Astrocyte (in vitro differentiated cells and primary cell): ENCODE data around the gene DOC2A. TPM values are rescaled to one million over a fixed set of nuclear protein-coding genes. Genes with fewer than 3 reads are reported as not detected.

Experiments used
- DNase-seq: peaks from one replicate; pipeline ENCODE4 v3.0.0-alpha.2; 2010; ENCODE audit warnings: low read depth
- FAIRE-seq: peaks from 2 replicates; lab custom pipeline; 2011; peaks lifted over from hg19 to GRCh38; lab: Jason Lieb, UNC
- H2AFZ ChIP-seq: 2 replicates; pipeline ENCODE4 v1.6.0; 2012; ENCODE audit warnings: low read depth, low read length, inconsistent platforms
- H3K27ac ChIP-seq: 2 replicates; pipeline ENCODE4 v1.5.1; 2011; ENCODE audit warnings: low read depth, low read length, inconsistent platforms
- H3K27me3 ChIP-seq: 2 replicates; pipeline ENCODE4 v1.6.0; 2011; ENCODE audit warnings: low read length, inconsistent platforms; ENCODE audit not compliant: insufficient read depth
- H3K36me3 ChIP-seq: 2 replicates; pipeline ENCODE4 v1.5.1; 2011; ENCODE audit warnings: low read length, inconsistent platforms; ENCODE audit not compliant: insufficient read depth
- H3K4me1 ChIP-seq: 2 replicates; pipeline ENCODE4 v1.5.1; 2011; ENCODE audit warnings: low read length, inconsistent platforms; ENCODE audit not compliant: insufficient read depth
- H3K4me2 ChIP-seq: 2 replicates; pipeline ENCODE4 v1.6.0; 2012; ENCODE audit warnings: low read length, inconsistent platforms
- H3K4me3 ChIP-seq: 2 replicates; pipeline ENCODE4 v1.5.1; 2011; ENCODE audit warnings: low read depth, mild to moderate bottlenecking, low read length, inconsistent platforms; ENCODE audit not compliant: insufficient read depth
- H3K79me2 ChIP-seq: 2 replicates; pipeline ENCODE4 v1.6.0; 2012; ENCODE audit warnings: mild to moderate bottlenecking, low read length, inconsistent platforms; ENCODE audit not compliant: insufficient read depth
- H3K9ac ChIP-seq: 2 replicates; pipeline ENCODE4 v1.6.0; 2012; ENCODE audit warnings: mild to moderate bottlenecking, low read length, inconsistent platforms
- H3K9me3 ChIP-seq: 2 replicates; pipeline ENCODE4 v1.5.1; 2012; ENCODE audit warnings: low read depth, mild to moderate bottlenecking, low read length, inconsistent platforms; ENCODE audit not compliant: insufficient read depth
- H4K20me1 ChIP-seq: 2 replicates; pipeline ENCODE4 v1.6.0; 2012; ENCODE audit warnings: low read length, inconsistent platforms; ENCODE audit not compliant: insufficient read depth
- H3K27ac Mint-ChIP-seq: one replicate; pipeline ENCODE4 v1.8.0; 2021; ENCODE audit warnings: mild to moderate bottlenecking, mixed read lengths; ENCODE audit not compliant: unreplicated experiment
- H3K27me3 Mint-ChIP-seq: one replicate; pipeline ENCODE4 v1.8.0; 2021; ENCODE audit warnings: low read depth, mixed read lengths; ENCODE audit not compliant: unreplicated experiment
- H3K36me3 Mint-ChIP-seq: one replicate; pipeline ENCODE4 v1.8.0; 2021; ENCODE audit warnings: low read depth, mixed read lengths; ENCODE audit not compliant: unreplicated experiment
- H3K4me1 Mint-ChIP-seq: one replicate; pipeline ENCODE4 v1.8.0; 2021; ENCODE audit warnings: low read depth, mixed read lengths; ENCODE audit not compliant: unreplicated experiment
- H3K4me3 Mint-ChIP-seq: one replicate; pipeline ENCODE4 v1.8.0; 2021; ENCODE audit warnings: mild to moderate bottlenecking, moderate library complexity, mixed read lengths; ENCODE audit not compliant: unreplicated experiment
- H3K9me3 Mint-ChIP-seq: one replicate; pipeline ENCODE4 v1.8.0; 2021; ENCODE audit warnings: mild to moderate bottlenecking, mixed read lengths; ENCODE audit not compliant: unreplicated experiment
- EZH2 ChIP-seq: IDR thresholded peaks from 2 replicates; pipeline ENCODE4 v1.6.1; 2012; ENCODE audit warnings: mild to moderate bottlenecking, low read length, inconsistent platforms; ENCODE audit not compliant: insufficient read depth
- total RNA-seq: library from RNA; stranded (reverse); gene quantifications from 2 replicates; pipeline ENCODE4 v1.2.1, GENCODE V29; 2021
- TF ChIP-seq, protein P1 (sequence below): IDR thresholded peaks from 2 replicates; pipeline ENCODE4 v1.5.1; 2011; ENCODE audit warnings: low read depth, mild to moderate bottlenecking, inconsistent platforms, low read length, moderate library complexity; ENCODE audit not compliant: insufficient read depth

Gene DOC2A
- total RNA-seq, 1 donor from 2014 or later: 0.89 TPM

DNA sequence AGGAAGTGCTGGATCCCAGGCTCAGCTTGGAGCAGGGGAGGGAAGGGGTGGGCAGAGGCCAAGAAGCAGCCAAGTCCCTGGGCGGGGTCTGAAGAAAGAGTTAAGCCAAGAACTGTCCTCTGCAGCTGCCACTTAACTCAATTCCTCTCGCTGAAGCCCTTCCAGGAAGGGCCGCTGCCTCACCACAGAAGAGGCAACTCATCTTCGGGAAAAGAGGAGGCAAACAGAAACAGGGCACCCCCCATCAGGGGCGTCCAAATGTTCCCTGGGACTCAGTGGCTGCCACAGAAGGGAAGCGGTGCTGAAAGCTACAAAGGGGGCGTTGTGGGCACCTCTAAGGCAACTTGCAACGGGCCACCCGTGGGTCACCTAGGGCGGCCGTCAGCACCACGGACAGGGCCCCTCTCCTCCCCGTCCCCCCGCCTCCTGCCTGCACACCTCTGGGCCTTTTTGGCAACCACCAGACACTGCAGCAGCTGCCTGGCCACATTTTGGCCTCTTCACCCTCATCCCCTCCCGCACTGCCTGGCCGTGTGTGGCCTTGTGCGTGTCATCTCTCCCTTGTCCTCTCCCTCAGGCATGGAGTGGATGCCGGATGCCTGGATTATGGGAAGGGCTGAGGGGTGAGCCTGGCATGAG is 17.7 kb upstream of the DOC2A start:
- no peak overlapping the region for H3K27ac Mint-ChIP-seq
- TF ChIP-seq EZH2: no peak
- TF ChIP-seq, protein P1, sequence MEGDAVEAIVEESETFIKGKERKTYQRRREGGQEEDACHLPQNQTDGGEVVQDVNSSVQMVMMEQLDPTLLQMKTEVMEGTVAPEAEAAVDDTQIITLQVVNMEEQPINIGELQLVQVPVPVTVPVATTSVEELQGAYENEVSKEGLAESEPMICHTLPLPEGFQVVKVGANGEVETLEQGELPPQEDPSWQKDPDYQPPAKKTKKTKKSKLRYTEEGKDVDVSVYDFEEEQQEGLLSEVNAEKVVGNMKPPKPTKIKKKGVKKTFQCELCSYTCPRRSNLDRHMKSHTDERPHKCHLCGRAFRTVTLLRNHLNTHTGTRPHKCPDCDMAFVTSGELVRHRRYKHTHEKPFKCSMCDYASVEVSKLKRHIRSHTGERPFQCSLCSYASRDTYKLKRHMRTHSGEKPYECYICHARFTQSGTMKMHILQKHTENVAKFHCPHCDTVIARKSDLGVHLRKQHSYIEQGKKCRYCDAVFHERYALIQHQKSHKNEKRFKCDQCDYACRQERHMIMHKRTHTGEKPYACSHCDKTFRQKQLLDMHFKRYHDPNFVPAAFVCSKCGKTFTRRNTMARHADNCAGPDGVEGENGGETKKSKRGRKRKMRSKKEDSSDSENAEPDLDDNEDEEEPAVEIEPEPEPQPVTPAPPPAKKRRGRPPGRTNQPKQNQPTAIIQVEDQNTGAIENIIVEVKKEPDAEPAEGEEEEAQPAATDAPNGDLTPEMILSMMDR: no peak
- no peak for FAIRE-seq
- H3K4me1 Mint-ChIP-seq: peaks cover 4% of the 10 kb centered on the region
- no peak for DNase-seq
- peaks cover 5% of the 10 kb centered on the region for H3K4me1 ChIP-seq
- peaks cover 8% of the 10 kb centered on the region for H4K20me1 ChIP-seq
- no peak overlapping the region for H3K4me3 ChIP-seq
- no peak overlapping the region for H3K9ac ChIP-seq
- H3K27ac ChIP-seq: no peak overlapping the region
- H3K36me3 Mint-ChIP-seq: no peaks in the 10 kb centered on the region
- no peak overlapping the region for H3K4me3 Mint-ChIP-seq
- no peaks in the 10 kb centered on the region for H3K36me3 ChIP-seq
- peaks cover 35% of the 10 kb centered on the region for H3K27me3 ChIP-seq
- no peak overlapping the region for H2AFZ ChIP-seq
- no peak overlapping the region for H3K4me2 ChIP-seq
- peaks cover 3% of the 10 kb centered on the region for H3K9me3 Mint-ChIP-seq
- H3K79me2 ChIP-seq: no peaks in the 10 kb centered on the region
- H3K27me3 Mint-ChIP-seq: peaks cover 53% of the 10 kb centered on the region
- H3K9me3 ChIP-seq: no peaks in the 10 kb centered on the region

DNA sequence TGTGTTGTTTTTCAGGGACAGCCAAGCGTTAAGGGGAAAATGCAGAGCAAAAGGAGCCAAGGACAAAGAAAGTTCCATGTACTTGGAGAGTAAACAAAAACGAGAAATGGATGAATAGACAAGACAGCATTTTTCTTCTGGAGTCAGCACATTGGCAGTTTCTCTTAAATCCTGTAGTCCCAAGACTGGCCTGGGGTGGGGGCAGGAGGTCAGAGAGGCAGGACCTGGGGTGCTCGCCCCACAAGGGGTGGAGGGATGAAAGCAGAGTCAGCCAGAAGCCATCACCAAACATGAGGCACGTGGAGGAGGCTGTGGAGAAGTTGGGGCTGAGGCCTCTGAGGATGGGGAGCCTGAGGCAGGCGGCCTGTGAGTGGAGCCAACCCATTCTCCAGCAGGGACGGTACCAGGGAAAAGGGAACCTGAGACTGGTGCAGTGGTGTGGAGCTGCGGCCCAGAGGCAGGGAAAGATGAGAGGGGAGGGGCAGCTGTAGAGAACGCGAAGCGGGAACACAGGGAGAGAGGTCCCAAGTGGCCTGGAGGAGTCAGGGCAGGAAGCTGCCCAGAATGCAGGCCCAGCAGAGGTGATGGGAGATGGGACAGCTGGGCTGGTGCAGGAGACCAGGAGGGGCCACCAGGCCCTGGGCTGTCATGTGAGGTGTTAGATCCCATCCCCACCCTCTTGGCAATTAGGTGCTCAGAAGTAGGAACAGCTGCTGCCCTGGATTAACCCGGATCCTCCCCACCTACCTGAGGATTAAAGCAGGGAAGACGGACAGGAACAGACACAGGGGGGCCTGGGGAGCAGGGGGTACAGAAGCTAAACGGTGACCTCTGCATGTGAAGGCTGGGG is 17.0 kb upstream of the DOC2A start:
- Mint-ChIP-seq H3K36me3 (no peaks in the 10 kb centered on the region), H3K4me1 (peaks cover 4% of the 10 kb centered on the region), H3K9me3 (peaks cover 3% of the 10 kb centered on the region), H3K27me3 (peaks cover 51% of the 10 kb centered on the region), H3K4me3 (no peak overlapping the region), H3K27ac (no peak overlapping the region)
- no peaks in the 10 kb centered on the region for H3K79me2 ChIP-seq
- no peak for TF ChIP-seq EZH2
- TF ChIP-seq, protein P1: no peak
- H3K4me2 ChIP-seq: no peak overlapping the region
- H2AFZ ChIP-seq: no peak overlapping the region
- H3K36me3 ChIP-seq: no peaks in the 10 kb centered on the region
- no peak overlapping the region for H3K27ac ChIP-seq
- H4K20me1 ChIP-seq: peaks cover 8% of the 10 kb centered on the region
- DNase-seq: no peak
- no peaks in the 10 kb centered on the region for H3K9me3 ChIP-seq
- H3K4me1 ChIP-seq: peaks cover 5% of the 10 kb centered on the region
- peaks cover 35% of the 10 kb centered on the region for H3K27me3 ChIP-seq
- no peak for FAIRE-seq
- H3K9ac ChIP-seq: no peak overlapping the region
- H3K4me3 ChIP-seq: no peak overlapping the region
